ENCODE data around the gene STARD7.
"Not testable (repeated sequence)": the region's sequence is repeated elsewhere in the genome, so short reads cannot be mapped to it uniquely, and the experiment has no call there.

STARD7 gene

GRCh38 chr2:96146153-96146880 lies 62.3 kb downstream of the STARD7 start:
- peak; percentile 29 for DNase-seq

- no peak for DNase-seq
Measured at GRCh38 chr2:96145848-96146152, 62.8 kb downstream of the STARD7 start.

GRCh38 chr2:96145036-96145847 lies 63.4 kb downstream of the STARD7 start, which contains the start of gene DUSP2:
DUSP2 (minus strand) TSS chr2:96145440; CDS start chr2:96145354, 86 bp downstream.
- DNase-seq, result peak; percentile 66

GRCh38 chr2:96144481-96145035 lies 64.1 kb downstream of the STARD7 start:
- DNase-seq, result no peak

- no peak for DNase-seq
Measured at GRCh38 chr2:96143848-96144480, 64.7 kb downstream of the STARD7 start.

GRCh38 chr2:96143231-96143847 lies 65.3 kb downstream of the STARD7 start:
- no peak for DNase-seq

GRCh38 chr2:96142217-96143113 lies 66.2 kb downstream of the STARD7 start:
- no peak for DNase-seq

GRCh38 chr2:96141624-96141967 lies 67.0 kb downstream of the STARD7 start:
- DNase-seq, result not testable (repeated sequence)

GRCh38 chr2:96140941-96141623 lies 67.5 kb downstream of the STARD7 start:
- no peak for DNase-seq

- no peak for DNase-seq
Measured at GRCh38 chr2:96139181-96139758, 69.4 kb downstream of the STARD7 start.

- DNase-seq, result peak; percentile 46
Measured at GRCh38 chr2:96138179-96139145, 70.2 kb downstream of the STARD7 start, which contains the start of gene ASTL. ASTL (minus strand) TSS chr2:96138502; CDS start chr2:96138436, 66 bp downstream.

GRCh38 chr2:96137321-96138178 lies 71.1 kb downstream of the STARD7 start:
- no peak for DNase-seq

GRCh38 chr2:96136129-96136720 lies 72.4 kb downstream of the STARD7 start:
- DNase-seq, result no peak

GRCh38 chr2:96135621-96136020 lies 73.0 kb downstream of the STARD7 start:
- DNase-seq, result no peak

GRCh38 chr2:96135171-96135570 lies 73.5 kb downstream of the STARD7 start:
- no peak for DNase-seq
